H9 (cell line): ENCODE measurements around the gene WDR75. TPM values are rescaled to one million over a fixed set of nuclear protein-coding genes. Genes with fewer than 3 reads are reported as not detected.

Source experiments
- DNase-seq: peaks from one replicate; pipeline ENCODE4 v3.0.0-alpha.2; 2017
- H2AFZ ChIP-seq: one replicate; pipeline ENCODE4 v1.6.1; 2013; ENCODE audit warnings: mild to moderate bottlenecking, low read length, control low read depth, moderate library complexity
- H2AK5ac ChIP-seq: 2 replicates; pipeline ENCODE4 v1.6.1; 2013; ENCODE audit warnings: low read length, control low read depth, mixed read lengths; ENCODE audit not compliant: insufficient read length
- H2BK120ac ChIP-seq: one replicate; pipeline ENCODE4 v1.6.1; 2013; ENCODE audit warnings: low read depth, mild to moderate bottlenecking, low read length, control low read depth, inconsistent platforms; ENCODE audit not compliant: poor library complexity, severe bottlenecking
- H2BK12ac ChIP-seq: 2 replicates; pipeline ENCODE4 v1.6.1; 2013; ENCODE audit warnings: low read length, control low read depth, mixed read lengths, low read depth; ENCODE audit not compliant: insufficient read length
- H2BK15ac ChIP-seq: 2 replicates; pipeline ENCODE4 v1.6.1; 2013; ENCODE audit warnings: low read depth, low read length, control low read depth
- H2BK20ac ChIP-seq: one replicate; pipeline ENCODE4 v1.6.1; 2013; ENCODE audit warnings: low read depth, mild to moderate bottlenecking, low read length, control low read depth, inconsistent platforms; ENCODE audit not compliant: poor library complexity, severe bottlenecking
- H2BK5ac ChIP-seq: 2 replicates; pipeline ENCODE4 v1.6.1; 2013; ENCODE audit warnings: low read length, control low read depth, mixed read lengths; ENCODE audit not compliant: insufficient read length
- H3K14ac ChIP-seq: 2 replicates; pipeline ENCODE4 v1.6.1; 2013; ENCODE audit warnings: low read length, control low read depth; ENCODE audit not compliant: insufficient read depth
- H3K18ac ChIP-seq: 2 replicates; pipeline ENCODE4 v1.6.1; 2013; ENCODE audit warnings: low read depth, mild to moderate bottlenecking, mixed read lengths, low read length, control low read depth; ENCODE audit not compliant: insufficient read length
- H3K23ac ChIP-seq: 2 replicates; pipeline ENCODE4 v1.6.1; 2013; ENCODE audit warnings: low read length, control low read depth, mixed read lengths, low read depth; ENCODE audit not compliant: insufficient read length
- H3K23me2 ChIP-seq: 2 replicates; pipeline ENCODE4 v1.6.1; 2013; ENCODE audit warnings: low read depth, mild to moderate bottlenecking, mixed read lengths, low read length, control low read depth; ENCODE audit not compliant: insufficient read length, poor library complexity, severe bottlenecking
- H3K27ac ChIP-seq: 2 replicates; pipeline ENCODE4 v1.5.1; 2013; ENCODE audit warnings: low read length, control low read depth, mixed read lengths, low read depth; ENCODE audit not compliant: insufficient read length
- H3K27me3 ChIP-seq: 2 replicates; pipeline ENCODE4 v1.6.1; 2013; ENCODE audit warnings: low read length, control low read depth, inconsistent platforms; ENCODE audit not compliant: insufficient read depth
- H3K4ac ChIP-seq: 2 replicates; pipeline ENCODE4 v1.6.1; 2013; ENCODE audit warnings: low read depth, mild to moderate bottlenecking, control low read depth, inconsistent platforms, low read length, moderate library complexity
- H3K4me1 ChIP-seq: 2 replicates; pipeline ENCODE4 v1.6.1; 2013; ENCODE audit warnings: low read length, control low read depth, inconsistent platforms; ENCODE audit not compliant: insufficient read depth
- H3K4me2 ChIP-seq: 2 replicates; pipeline ENCODE4 v1.6.1; 2013; ENCODE audit warnings: low read length, control low read depth, mixed read lengths; ENCODE audit not compliant: insufficient read length, insufficient read depth
- H3K56ac ChIP-seq: 2 replicates; pipeline ENCODE4 v1.6.1; 2013; ENCODE audit warnings: low read depth, mild to moderate bottlenecking, mixed read lengths, low read length, control low read depth; ENCODE audit not compliant: insufficient read length
- H3K79me1 ChIP-seq: 2 replicates; pipeline ENCODE4 v1.6.1; 2013; ENCODE audit warnings: low read depth, mild to moderate bottlenecking, moderate library complexity, low read length, control low read depth, inconsistent platforms; ENCODE audit not compliant: insufficient read depth, poor library complexity, severe bottlenecking
- H3K79me2 ChIP-seq: 2 replicates; pipeline ENCODE4 v1.6.1; 2013; ENCODE audit warnings: low read length, control low read depth, inconsistent platforms; ENCODE audit not compliant: insufficient read depth
- H3K9ac ChIP-seq: 2 replicates; pipeline ENCODE4 v1.6.1; 2013; ENCODE audit warnings: low read length, control low read depth, mixed read lengths; ENCODE audit not compliant: insufficient read length; ENCODE audit errors: extremely low read depth
- H3K9me3 ChIP-seq: one replicate; pipeline ENCODE4 v1.6.1; 2013; ENCODE audit warnings: low read depth, low read length, inconsistent platforms; ENCODE audit not compliant: control insufficient read depth
- H3T11ph ChIP-seq: one replicate; pipeline ENCODE4 v1.6.1; 2013; ENCODE audit warnings: mild to moderate bottlenecking, low read length, control low read depth, inconsistent platforms
- H4K20me1 ChIP-seq: one replicate; pipeline ENCODE4 v1.6.1; 2013; ENCODE audit not compliant: control insufficient read depth, insufficient read length, insufficient read depth
- H4K5ac ChIP-seq: 2 replicates; pipeline ENCODE4 v1.6.1; 2013; ENCODE audit warnings: low read depth, mild to moderate bottlenecking, mixed read lengths, low read length, control low read depth; ENCODE audit not compliant: insufficient read length
- H4K8ac ChIP-seq: replicated peaks from 2 replicates; pipeline ENCODE4 v1.6.1; 2013; ENCODE audit warnings: low read length, control low read depth, mixed read lengths, low read depth; ENCODE audit not compliant: insufficient read length
- H4K91ac ChIP-seq: 2 replicates; pipeline ENCODE4 v1.6.1; 2013; ENCODE audit warnings: low read depth, mild to moderate bottlenecking, moderate library complexity, mixed read lengths, low read length, control low read depth; ENCODE audit not compliant: insufficient read length
- H3K27ac Mint-ChIP-seq, 3 experiments: 2 replicates in 2 of 3; 3 replicates in 1 of 3; pipeline ENCODE4 v1.8.0; 2020 to 2021; ENCODE audit warnings: mixed read lengths in 3 of 3, mild to moderate bottlenecking in 1 of 3, moderate library complexity in 1 of 3
- H3K27me3 Mint-ChIP-seq: 2 replicates; pipeline ENCODE4 v1.8.0; 2021; ENCODE audit warnings: low read depth, mild to moderate bottlenecking, moderate library complexity, mixed read lengths
- H3K36me3 Mint-ChIP-seq, 3 experiments: 2 replicates in 2 of 3; 3 replicates in 1 of 3; pipeline ENCODE4 v1.8.0; 2020 to 2021; ENCODE audit warnings: low read depth in 3 of 3, mixed read lengths in 3 of 3; ENCODE audit not compliant: insufficient read depth in 1 of 3
- H3K4me1 Mint-ChIP-seq, 2 experiments: 2 replicates each; pipeline ENCODE4 v1.8.0; 2020; ENCODE audit warnings: mixed read lengths in 2 of 2
- H3K4me3 Mint-ChIP-seq, 2 experiments: 2 replicates in 1 of 2; 3 replicates in 1 of 2; pipeline ENCODE4 v1.8.0; 2020 to 2021; ENCODE audit warnings: mild to moderate bottlenecking in 2 of 2, mixed read lengths in 2 of 2, moderate library complexity in 1 of 2
- H3K9me3 Mint-ChIP-seq, 2 experiments: 2 replicates in 1 of 2; 3 replicates in 1 of 2; pipeline ENCODE4 v1.8.0; 2020; ENCODE audit warnings: mild to moderate bottlenecking in 2 of 2, mixed read lengths in 2 of 2, moderate library complexity in 1 of 2
- WGBS: extraction: QIAGEN DNeasy Blood & Tissue Kit; methylation state at CpG from one replicate; pipeline ENCODE4 v1.1.7; 2013; ENCODE audit warnings: missing lambda C conversion rate, low lambda C conversion rate, mixed read lengths; ENCODE audit not compliant: insufficient read length; ENCODE audit errors: extremely low coverage; 5-methylcytosine and 5-hydroxymethylcytosine counted together
- total RNA-seq: library from RNA; stranded (reverse); gene quantifications from 2 replicates; pipeline ENCODE4 v1.2.1, GENCODE V29; 2021
- TF ChIP-seq, protein P1 (sequence below): fragments of 200-600 bp; sonication (generic); conservative IDR thresholded peaks from 3 replicates; pipeline ENCODE4 v1.8.0; 2021; ENCODE audit warnings: antibody characterized with exemption, mild to moderate bottlenecking

WDR75 gene
- total RNA-seq, 1 experiment from 2014 or later = 80.6 TPM

DNA sequence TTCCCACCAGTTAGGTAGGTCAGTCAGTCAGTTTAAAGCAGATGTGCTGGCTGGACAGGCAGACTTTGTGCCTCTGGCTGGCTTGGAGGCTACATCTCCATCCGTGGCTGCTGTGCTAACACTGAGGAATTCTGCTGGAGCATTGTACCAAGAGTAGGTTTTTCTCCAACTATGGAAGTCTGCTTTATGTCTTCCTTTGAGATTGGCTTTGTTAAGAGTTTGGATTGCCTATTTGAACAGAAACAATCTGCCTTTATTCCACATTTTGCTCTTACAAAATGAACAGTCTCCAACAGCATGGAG is 46.7 kb downstream of the WDR75 start:
- Histone ChIP-seq H4K8ac (no peak overlapping the region), H3K56ac (no peak overlapping the region), H3K4ac (no peak overlapping the region), H3T11ph (no peak overlapping the region), H3K14ac (no peak overlapping the region), H3K23ac (no peak overlapping the region), H2BK20ac (no peak overlapping the region), H3K4me2 (no peak overlapping the region), H3K9ac (no peak overlapping the region), H3K23me2 (no peaks in the 10 kb centered on the region), H2BK5ac (no peak overlapping the region), H3K79me2 (no peaks in the 10 kb centered on the region), H4K91ac (no peak overlapping the region), H3K18ac (no peak overlapping the region), H2AFZ (no peak overlapping the region), H2AK5ac (no peak overlapping the region), H4K20me1 (no peaks in the 10 kb centered on the region), H4K5ac (no peak overlapping the region), H3K79me1 (no peaks in the 10 kb centered on the region), H3K27ac (no peak overlapping the region), H3K27me3 (no peaks in the 10 kb centered on the region), H2BK12ac (no peak overlapping the region), H2BK120ac (no peak overlapping the region), H3K4me1 (no peaks in the 10 kb centered on the region), H3K9me3 (no peaks in the 10 kb centered on the region), H2BK15ac (no peak overlapping the region)
- no peak for DNase-seq
- Mint-ChIP-seq H3K9me3 (no peaks in the 10 kb centered on the region), H3K36me3 (no peaks in the 10 kb centered on the region), H3K27ac (no peak overlapping the region), H3K4me1 (peaks cover 3 to 4% of the 10 kb centered on the region in 2 experiments; a peak in 2 of 4 replicates), H3K27me3 (peaks cover 2% of the 10 kb centered on the region; the same call in 1 of the 2 replicates), H3K4me3 (no peak overlapping the region)
- TF ChIP-seq, protein P1, sequence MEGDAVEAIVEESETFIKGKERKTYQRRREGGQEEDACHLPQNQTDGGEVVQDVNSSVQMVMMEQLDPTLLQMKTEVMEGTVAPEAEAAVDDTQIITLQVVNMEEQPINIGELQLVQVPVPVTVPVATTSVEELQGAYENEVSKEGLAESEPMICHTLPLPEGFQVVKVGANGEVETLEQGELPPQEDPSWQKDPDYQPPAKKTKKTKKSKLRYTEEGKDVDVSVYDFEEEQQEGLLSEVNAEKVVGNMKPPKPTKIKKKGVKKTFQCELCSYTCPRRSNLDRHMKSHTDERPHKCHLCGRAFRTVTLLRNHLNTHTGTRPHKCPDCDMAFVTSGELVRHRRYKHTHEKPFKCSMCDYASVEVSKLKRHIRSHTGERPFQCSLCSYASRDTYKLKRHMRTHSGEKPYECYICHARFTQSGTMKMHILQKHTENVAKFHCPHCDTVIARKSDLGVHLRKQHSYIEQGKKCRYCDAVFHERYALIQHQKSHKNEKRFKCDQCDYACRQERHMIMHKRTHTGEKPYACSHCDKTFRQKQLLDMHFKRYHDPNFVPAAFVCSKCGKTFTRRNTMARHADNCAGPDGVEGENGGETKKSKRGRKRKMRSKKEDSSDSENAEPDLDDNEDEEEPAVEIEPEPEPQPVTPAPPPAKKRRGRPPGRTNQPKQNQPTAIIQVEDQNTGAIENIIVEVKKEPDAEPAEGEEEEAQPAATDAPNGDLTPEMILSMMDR = no peak
- no CpG with 5 or more reads among the region's 1 CpG for WGBS
